RWPE1 (cell line): ENCODE data around the gene SPR.

Source experiments
- CTCF ChIA-PET: fragments of 350-600 bp; sonication (Branson Sonifier 250); formaldehyde crosslinking; extraction: SDS; loops from one replicate; lab custom pipeline; 2021; lab: Yijun Ruan, JAX
- POLR2A ChIA-PET: fragments of 400-600 bp; formaldehyde crosslinking; extraction: SDS; loops from one replicate; lab custom pipeline; 2020; ENCODE audit warnings: antibody characterized with exemption; ENCODE audit not compliant: low non-redundant PET; lab: Yijun Ruan, JAX
- DNase-seq: peaks from one replicate; pipeline ENCODE4 v3.0.0; 2012; ENCODE audit warnings: low spot score
- H3K27ac ChIP-seq: fragments of 450-650 bp; 2 replicates; pipeline ENCODE4 v1.5.1; 2017
- CTCF ChIP-seq: fragments of 450-650 bp; conservative IDR thresholded peaks from 2 replicates; pipeline ENCODE4 v1.5.1; 2017; ENCODE audit warnings: low read depth, mild to moderate bottlenecking

Gene SPR

GRCh38 chr2:72913486-72914205 lies 26.4 kb downstream of the SPR start:
- TF ChIP-seq CTCF, result no peak
- no peak overlapping the region for H3K27ac ChIP-seq
- no peak for DNase-seq
- POLR2A ChIA-PET, result no interaction called here
- CTCF ChIA-PET, result interaction anchor here (1.0 to 5.4 kb wide), 2 partner anchors 20 to 60 kb away, joined by 4 to 21 read pairs; no protein-coding TSS in a partner anchor

- no peak for DNase-seq
- H3K27ac ChIP-seq, result no peak overlapping the region
- CTCF ChIA-PET, result interaction anchor here (1.0 to 5.4 kb wide), 2 partner anchors 21 to 59 kb away, joined by 4 to 21 read pairs; no protein-coding TSS in a partner anchor
- POLR2A ChIA-PET, result no interaction called here
- TF ChIP-seq CTCF, result no peak
Measured at GRCh38 chr2:72914206-72914559, 27.0 kb downstream of the SPR start.

DNA sequence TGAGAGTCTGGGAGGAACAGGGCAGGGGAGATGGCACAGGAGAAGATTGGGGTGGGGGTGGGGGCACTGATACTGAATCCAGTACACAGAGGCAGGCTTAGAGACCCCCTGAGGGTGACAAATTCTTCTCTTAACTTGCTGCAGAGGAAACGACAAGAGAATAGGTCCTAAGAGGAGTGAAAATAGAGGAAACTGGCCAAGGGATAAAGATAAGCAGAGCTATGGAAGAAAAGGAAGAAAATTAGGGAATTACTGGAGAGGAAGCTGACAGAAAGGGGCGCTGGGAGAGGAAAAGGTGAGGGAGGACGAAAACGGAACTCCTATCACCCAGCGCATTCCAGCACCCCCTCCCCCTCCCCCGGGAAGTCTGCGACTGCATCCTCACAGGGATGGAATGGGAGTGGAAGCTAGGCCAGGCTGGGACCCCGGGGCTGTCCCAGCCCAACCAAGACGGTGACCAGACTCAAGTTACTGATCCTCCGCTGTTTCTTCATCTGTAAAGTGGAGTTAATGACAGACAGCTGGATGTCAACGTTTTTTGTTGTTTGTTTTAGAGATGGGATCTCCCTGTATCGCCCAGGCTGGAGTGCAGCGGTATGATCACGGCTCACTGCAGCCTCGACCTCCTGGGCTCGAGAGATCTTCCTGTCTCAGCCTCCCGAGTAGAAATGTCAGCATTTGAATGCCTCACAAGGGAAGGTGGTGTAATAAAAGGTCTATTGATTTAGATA lies 27.5 kb downstream of the SPR start:
- CTCF ChIA-PET, result interaction anchor here (1.0 to 5.4 kb wide), 2 partner anchors 21 to 59 kb away, joined by 4 to 21 read pairs; no protein-coding TSS in a partner anchor
- POLR2A ChIA-PET, result no interaction called here
- no peak overlapping the region for H3K27ac ChIP-seq
- no peak for DNase-seq
- TF ChIP-seq CTCF, result no peak

- TF ChIP-seq CTCF, result no peak
- DNase-seq, result no peak
- no peak overlapping the region for H3K27ac ChIP-seq
- POLR2A ChIA-PET, result no interaction called here
- CTCF ChIA-PET, result interaction anchor here (0.7 to 5.4 kb wide), 3 partner anchors 17 to 58 kb away, joined by 4 to 21 read pairs (median 5); no protein-coding TSS in a partner anchor
Measured at GRCh38 chr2:72915320-72915906, 28.2 kb downstream of the SPR start.

DNA sequence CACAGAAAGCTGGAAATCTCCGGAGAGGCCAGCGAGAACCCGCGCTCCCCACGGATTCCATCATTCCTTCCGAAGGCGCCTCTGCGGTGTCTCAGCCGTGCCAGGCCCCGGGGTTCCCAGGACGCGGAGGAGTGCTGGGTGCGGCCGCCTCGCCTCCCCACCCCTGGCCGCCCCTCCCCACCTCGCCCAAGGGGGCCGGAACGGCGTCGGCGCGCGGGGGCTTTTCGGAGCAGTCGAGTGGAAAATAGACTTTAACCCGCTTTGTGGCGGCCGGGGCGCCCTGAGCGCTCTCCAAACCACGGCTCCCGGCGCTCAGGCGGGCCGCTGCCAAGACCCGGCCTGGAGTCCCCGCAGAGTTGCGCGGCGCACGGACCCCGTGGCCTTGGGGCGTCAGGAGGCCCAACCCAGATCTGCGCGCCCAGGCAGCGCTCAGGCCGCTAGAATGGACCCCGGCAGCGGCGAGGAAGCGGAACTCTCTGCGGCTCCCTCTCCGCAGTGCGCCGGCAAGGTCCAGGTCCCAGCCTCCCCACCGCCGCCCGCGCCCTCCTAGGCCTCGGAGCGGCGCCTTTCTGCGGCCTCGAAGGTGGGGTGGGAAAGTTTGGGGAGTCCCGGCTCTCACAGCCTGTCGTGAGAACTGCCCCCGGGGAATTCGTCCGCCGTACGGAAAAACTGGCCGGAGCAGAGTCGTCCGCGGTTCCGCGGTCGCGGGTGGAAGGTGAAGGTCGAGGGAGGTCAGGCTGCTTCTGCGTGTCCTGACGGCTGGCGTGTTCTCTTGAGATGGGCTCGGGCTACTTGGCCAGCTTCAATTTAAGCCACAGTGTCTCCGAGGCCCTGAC lies 28.9 kb downstream of the SPR start:
- no peak for TF ChIP-seq CTCF
- peak; percentile 55 for DNase-seq
- no peak overlapping the region for H3K27ac ChIP-seq
- CTCF ChIA-PET, result interaction anchor here (0.7 to 5.4 kb wide), 5 partner anchors 16 to 57 kb away, joined by 3 to 21 read pairs (median 5); partner anchors contain the start of gene SPR
- POLR2A ChIA-PET, result interaction anchor here (0.6 kb wide), 1 partner anchor 469 kb away, joined by 3 read pairs; the partner anchor contains the start of gene ALMS1
